T-cell (primary cell): ENCODE measurements around the gene PDILT. TPM values are rescaled to one million over a fixed set of nuclear protein-coding genes. Genes with fewer than 3 reads are reported as not detected.
"Not testable (repeated sequence)": the region's sequence is repeated elsewhere in the genome, so short reads cannot be mapped to it uniquely, and the experiment has no call there.

Source experiments
- ATAC-seq, 4 experiments: fragments of 200-7000 bp in 3 of 4; fragments of 150-1000 bp in 1 of 4; cut with Tn5 transposase; replicated peaks in 1 of 4; 1 replicate in 3 of 4; 2 replicates in 1 of 4; pipeline ENCODE4 v1.10.0; 2021; ENCODE audit warnings: moderate library complexity in 3 of 4, mild to moderate bottlenecking in 2 of 4, moderate number of reproducible peaks in 1 of 4
- CTCF ChIA-PET, 2 donors: fragments of 300-600 bp; sonication (Branson Sonifier 250); formaldehyde crosslinking; loops; one replicate each; lab custom pipeline; 2022; ENCODE audit warnings: antibody characterized with exemption in 2 of 2; lab: Charles Lee
- POLR2A ChIA-PET, 2 donors: fragments of 300-600 bp; sonication (Branson Sonifier 250); formaldehyde crosslinking; loops; one replicate each; lab custom pipeline; 2022; ENCODE audit warnings: antibody characterized with exemption in 2 of 2; lab: Charles Lee
- DNase-seq, 35 experiments: peaks; one replicate each; pipeline versions ENCODE4 v3.0.0 to v3.0.0-alpha.2; 2013 to 2023
- H3K27ac ChIP-seq: one replicate; pipeline ENCODE4 v1.5.1; 2013; ENCODE audit warnings: low read length
- H3K27me3 ChIP-seq, 2 experiments: replicated peaks in 1 of 2; 1 replicate in 1 of 2; 2 replicates in 1 of 2; pipeline versions ENCODE4 v1.6.1 to v1.7.0; 2013; ENCODE audit warnings: low read length in 1 of 2, mixed read lengths in 1 of 2; ENCODE audit not compliant: control insufficient read depth in 2 of 2, insufficient read depth in 2 of 2; ENCODE audit errors: extremely low read depth in 1 of 2
- H3K36me3 ChIP-seq, 2 donors: 1 replicate in 1 of 2; 2 replicates in 1 of 2; pipeline versions ENCODE4 v1.6.1 to v1.7.0; 2013; ENCODE audit warnings: low read length in 1 of 2; ENCODE audit not compliant: control insufficient read depth in 2 of 2, insufficient read depth in 1 of 2; ENCODE audit errors: extremely low read depth in 1 of 2
- H3K4me1 ChIP-seq, 2 experiments: 1 replicate in 1 of 2; 2 replicates in 1 of 2; pipeline versions ENCODE4 v1.6.1 to v1.7.0; 2013; ENCODE audit warnings: low read length in 2 of 2, mixed read lengths in 1 of 2; ENCODE audit not compliant: insufficient read depth in 2 of 2, control insufficient read depth in 1 of 2; ENCODE audit errors: extremely low read depth in 1 of 2
- H3K4me3 ChIP-seq, 2 donors: 1 replicate in 1 of 2; 2 replicates in 1 of 2; pipeline versions ENCODE4 v1.5.1 to v1.7.0; 2013; ENCODE audit warnings: mild to moderate bottlenecking in 2 of 2, low read length in 1 of 2, moderate library complexity in 1 of 2; ENCODE audit not compliant: control insufficient read depth in 1 of 2; ENCODE audit errors: extremely low read depth in 1 of 2
- H3K9me3 ChIP-seq: 2 replicates; pipeline ENCODE4 v1.7.0; 2013
- H3K27ac Mint-ChIP-seq, 2 donors: one replicate each; pipeline ENCODE4 v1.8.0; 2020 to 2021; ENCODE audit warnings: mild to moderate bottlenecking in 2 of 2, mixed read lengths in 2 of 2
- H3K27me3 Mint-ChIP-seq, 2 donors: one replicate each; pipeline ENCODE4 v1.8.0; 2021 to 2022; ENCODE audit warnings: mixed read lengths in 2 of 2
- H3K36me3 Mint-ChIP-seq: one replicate; pipeline ENCODE4 v1.8.0; 2021; ENCODE audit warnings: mixed read lengths
- H3K4me1 Mint-ChIP-seq, 3 donors: one replicate each; pipeline ENCODE4 v1.8.0; 2020 to 2022; ENCODE audit warnings: mixed read lengths in 3 of 3, mild to moderate bottlenecking in 1 of 3
- H3K4me3 Mint-ChIP-seq, 3 donors: one replicate each; pipeline ENCODE4 v1.8.0; 2020 to 2022; ENCODE audit warnings: mild to moderate bottlenecking in 3 of 3, mixed read lengths in 3 of 3, moderate library complexity in 3 of 3
- H3K9me3 Mint-ChIP-seq, 3 donors: one replicate each; pipeline ENCODE4 v1.8.0; 2020 to 2022; ENCODE audit warnings: mixed read lengths in 3 of 3
- WGBS: methylation state at CpG from one replicate; pipeline ENCODE4 v1.1.5; 2013; ENCODE audit warnings: missing lambda C conversion rate; ENCODE audit not compliant: insufficient coverage; 5-methylcytosine and 5-hydroxymethylcytosine counted together
- total RNA-seq, 35 experiments: library from RNA in 6 of 35; stranded (reverse) in 6 of 35; fragments of 120-200 nt in 1 of 35; gene quantifications; one replicate each; pipeline versions ENCODE4 v1.2.1 to v1.2.4 and lab custom pipeline; 2013 to 2026

The PDILT gene
- total RNA-seq, 5 donors from 2014 or later (not counting 1 experiment from before 2014, with no cell fraction given), result not detected

GRCh38 chr16:20312536-20313095, 91.9 kb downstream of the PDILT start:
- H3K27me3 ChIP-seq, ATAC-seq, H3K36me3 Mint-ChIP-seq, H3K4me3 ChIP-seq, CTCF ChIA-PET, DNase-seq, H3K4me1 ChIP-seq, H3K36me3 ChIP-seq, H3K27me3 Mint-ChIP-seq, H3K27ac Mint-ChIP-seq, H3K4me3 Mint-ChIP-seq, POLR2A ChIA-PET, H3K9me3 Mint-ChIP-seq, H3K4me1 Mint-ChIP-seq, H3K9me3 ChIP-seq, H3K27ac ChIP-seq: not testable (repeated sequence)
- WGBS, result 64% methylated on average over 2 of the region's 7 CpGs

DNA sequence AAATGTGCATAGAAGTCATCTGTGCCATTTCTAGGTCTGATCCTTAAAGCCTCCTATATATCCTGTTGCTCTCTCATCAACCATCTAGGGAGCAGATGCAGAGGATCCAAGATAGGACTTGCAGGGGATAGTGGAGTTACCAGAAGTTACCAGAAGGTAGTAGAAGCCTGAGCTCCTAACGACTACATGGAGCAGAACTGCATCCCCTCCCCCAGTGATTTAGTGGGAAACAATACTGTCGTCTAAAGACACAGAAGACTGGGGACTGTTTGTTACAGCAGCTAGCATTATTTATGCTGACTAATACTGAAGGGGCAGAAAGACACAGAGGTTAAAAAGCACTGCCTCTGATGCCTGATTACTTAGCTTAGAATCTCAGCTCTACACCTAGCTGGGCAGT, 93.0 kb downstream of the PDILT start:
- 67% methylated on average over 1 of the region's 2 CpGs for WGBS
- POLR2A ChIA-PET, result no interaction called here

DNA sequence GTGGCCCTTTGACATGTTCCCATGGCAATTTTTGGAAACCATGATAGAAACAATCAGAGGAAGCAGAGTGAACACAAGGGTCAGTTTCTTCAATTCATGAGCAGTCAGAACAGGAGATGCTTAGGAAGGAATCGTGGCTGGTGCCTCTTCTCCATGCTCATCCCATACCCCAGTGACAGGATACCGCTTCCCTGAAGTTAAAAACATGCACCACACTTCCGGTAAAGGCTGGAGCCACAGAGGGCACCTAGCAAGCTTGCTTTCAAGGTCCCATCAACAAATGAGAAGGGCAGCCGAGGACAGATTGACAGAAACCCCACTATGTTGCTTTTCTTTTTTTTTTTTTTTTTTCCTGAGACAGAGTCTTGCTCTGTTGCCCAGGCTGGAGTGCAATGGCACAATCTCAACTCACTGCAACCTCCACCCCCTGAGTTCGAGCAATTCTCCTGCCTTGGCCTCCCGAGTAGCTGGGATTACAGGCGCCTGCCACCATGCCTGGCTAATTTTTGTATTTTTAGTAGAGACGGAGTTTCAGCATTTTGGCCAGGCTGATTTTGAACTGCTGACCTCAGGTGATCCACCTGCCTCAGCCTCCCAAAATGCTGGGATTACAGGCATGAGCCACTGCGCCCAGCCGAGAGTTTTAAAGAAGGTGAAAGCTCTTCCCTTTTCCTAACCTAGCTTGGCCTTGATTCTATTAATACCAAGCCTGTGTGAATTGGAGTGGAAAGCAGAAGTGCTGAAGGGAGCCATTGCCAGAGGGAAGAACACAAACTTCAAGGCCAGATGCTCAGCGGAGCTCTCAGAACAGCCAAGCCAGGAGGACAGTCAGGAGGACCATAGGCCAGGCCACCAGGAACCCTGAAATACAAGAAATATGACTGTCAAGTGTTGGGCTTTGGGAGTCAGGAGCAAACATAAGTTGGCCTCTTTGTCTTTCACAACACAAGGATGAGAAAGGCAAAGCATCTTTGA, 93.8 kb downstream of the PDILT start:
- Mint-ChIP-seq H3K36me3 (no peaks in the 10 kb centered on the region), H3K4me1 (no peaks in the 10 kb centered on the region), H3K4me3 (no peak overlapping the region), H3K9me3 (peaks cover 0 to 5% (median 0%) of the 10 kb centered on the region in 3 donors), H3K27me3 (peaks cover 0 to 5% of the 10 kb centered on the region in 2 donors), H3K27ac (no peak overlapping the region)
- Histone ChIP-seq H3K27ac (no peak overlapping the region), H3K36me3 (no peaks in the 10 kb centered on the region), H3K4me3 (no peak overlapping the region), H3K9me3 (no peaks in the 10 kb centered on the region), H3K4me1 (no peaks in the 10 kb centered on the region), H3K27me3 (no peaks in the 10 kb centered on the region)
- 47% methylated on average over 4 of the region's 11 CpGs for WGBS
- CTCF ChIA-PET, result no interaction called here
- POLR2A ChIA-PET, result no interaction called here
- DNase-seq (no peak), ATAC-seq (no peak)

More for the DNA sequence above, 93.0 kb downstream of the PDILT start:
- Histone ChIP-seq H3K4me1 (no peaks in the 10 kb centered on the region), H3K27ac (no peak overlapping the region), H3K27me3 (no peaks in the 10 kb centered on the region), H3K9me3 (no peaks in the 10 kb centered on the region), H3K4me3 (no peak overlapping the region), H3K36me3 (no peaks in the 10 kb centered on the region)
- DNase-seq (no peak), ATAC-seq (no peak)
- Mint-ChIP-seq H3K27ac (no peak overlapping the region), H3K27me3 (peaks cover under 1% of the 10 kb centered on the region in 2 donors), H3K4me1 (no peaks in the 10 kb centered on the region), H3K4me3 (no peak overlapping the region), H3K36me3 (no peaks in the 10 kb centered on the region), H3K9me3 (peaks cover 0 to 5% (median 0%) of the 10 kb centered on the region in 3 donors)
- CTCF ChIA-PET, result no interaction called here

DNA sequence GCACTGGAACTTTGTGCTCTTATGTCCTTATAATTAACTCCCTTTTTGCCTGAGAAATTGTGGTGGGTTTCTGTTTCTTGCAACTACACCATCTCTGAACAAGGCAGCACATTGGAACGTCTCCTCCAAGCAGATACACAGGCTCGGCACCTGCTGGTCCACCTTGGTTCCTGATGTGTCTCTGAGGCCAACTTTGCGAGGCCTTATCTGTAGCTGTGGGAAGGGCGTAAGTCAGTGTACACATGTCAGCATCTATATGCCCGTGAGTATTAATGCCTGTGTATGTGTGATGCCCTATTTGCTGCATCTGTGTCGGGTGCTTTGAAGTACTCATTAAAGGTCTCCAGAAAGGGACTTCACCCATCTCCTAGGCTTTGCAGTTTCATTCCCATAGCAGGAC, 94.8 kb downstream of the PDILT start:
- Mint-ChIP-seq H3K4me3 (no peak overlapping the region), H3K4me1 (no peaks in the 10 kb centered on the region), H3K9me3 (peaks cover 0 to 9% (median 0%) of the 10 kb centered on the region in 3 donors), H3K27ac (no peak overlapping the region), H3K36me3 (no peaks in the 10 kb centered on the region), H3K27me3 (peaks cover 8% of the 10 kb centered on the region in 2 donors)
- DNase-seq, result no peak
- Histone ChIP-seq H3K27me3 (no peaks in the 10 kb centered on the region), H3K4me3 (no peak overlapping the region), H3K36me3 (no peaks in the 10 kb centered on the region), H3K9me3 (no peaks in the 10 kb centered on the region), H3K27ac (no peak overlapping the region), H3K4me1 (no peaks in the 10 kb centered on the region)
- ChIA-PET POLR2A (no interaction called here), CTCF (no interaction called here)
- 76% methylated on average over 4 of the region's 6 CpGs for WGBS
- ATAC-seq, result no peak

Other genes starting within 250 kb of the PDILT start
- 10 to 100 TPM in 3 of 5 donors, not detected in 2; 12.0 to 13.3 (median 12.1) TPM for gene GP2, start 77.2 kb downstream of the PDILT start, total RNA-seq
- not detected for gene UMOD, start 52.0 kb downstream of the PDILT start, total RNA-seq
- gene ACSM5, start 4.8 kb upstream of the PDILT start, total RNA-seq, result under 1 TPM in 2 of 5 donors, not detected in 3; 0.26 to 0.28 TPM
- gene ACSM2A, start 46.8 kb upstream of the PDILT start, total RNA-seq, result under 1 TPM in 2 of 5 donors, not detected in 3; 0.35 to 0.47 TPM
- under 1 TPM in 2 of 5 donors, not detected in 3; 0.18 to 0.86 TPM for gene ACSM2B, start 171.6 kb upstream of the PDILT start, total RNA-seq